ENCODE results near the gene CUEDC1. TPM values are rescaled to one million over a fixed set of nuclear protein-coding genes. Genes with fewer than 3 reads are reported as not detected.

Gene CUEDC1
- total and polyA plus RNA-seq, 2 of the 4 experiments (the other 2 are of a cell fraction), result 4.1 to 21.2 TPM

DNA sequence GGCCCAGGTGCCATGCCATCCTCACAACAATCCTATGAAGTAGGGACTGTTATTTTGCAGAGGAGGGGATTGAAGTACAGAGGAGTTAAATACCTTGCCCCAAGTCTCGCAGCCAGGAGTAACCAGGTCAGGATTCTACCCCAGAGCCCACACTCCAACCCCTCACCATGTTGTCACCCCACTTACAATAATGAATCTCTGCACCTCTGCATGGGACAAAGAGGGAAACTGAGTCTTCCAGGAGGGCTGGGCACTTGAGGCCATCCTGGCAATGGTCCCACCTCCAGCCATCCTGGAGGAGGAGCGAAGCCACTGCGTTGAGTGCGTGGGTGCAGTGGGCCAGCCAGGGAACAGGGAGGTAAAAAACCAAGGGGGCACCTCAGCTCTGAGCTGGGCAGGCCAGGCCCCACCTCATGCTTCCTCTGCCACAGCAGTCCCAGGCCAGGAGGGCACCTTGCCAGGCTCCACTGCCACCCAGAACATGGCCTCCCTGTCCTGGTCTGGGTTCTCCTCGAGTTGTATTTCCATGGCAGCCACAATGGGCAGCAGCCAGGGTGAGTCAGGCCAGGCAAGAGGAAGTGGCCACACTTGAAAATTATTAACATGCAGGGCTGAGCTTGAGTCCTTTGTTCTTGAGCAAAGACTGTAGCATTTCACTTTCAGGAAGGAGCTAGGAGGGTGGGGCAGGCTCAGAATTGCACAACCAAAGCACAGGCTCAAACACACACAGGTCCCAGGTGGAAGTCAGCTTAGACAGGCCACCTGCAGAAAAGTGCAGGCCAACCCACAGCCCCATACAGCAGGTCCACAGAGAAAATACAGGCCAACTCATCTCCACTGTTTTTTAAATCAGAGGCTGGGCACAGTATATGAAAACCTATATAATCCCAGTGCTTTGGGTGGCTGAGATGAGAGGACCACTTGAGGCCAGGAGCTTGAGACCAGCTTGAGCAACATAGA, 52.1 kb downstream of the CUEDC1 start:
- Histone ChIP-seq H3K14ac (replicated peaks; ENCODE audit: low read depth, low read length) (peak overlapping the region; percentile 66), H3K18ac (ENCODE audit: low read depth, low read length) (peak overlapping the region; percentile 30), H2BK5ac (ENCODE audit: low read depth, low read length, poor library complexity, severe bottlenecking) (peak overlapping the region; percentile 82), H2BK15ac (ENCODE audit: low read depth, low read length) (peak overlapping the region; percentile 33; the same call in 1 of the 3 replicates), H2BK20ac (ENCODE audit: low read depth, low read length) (peak overlapping the region; percentile 57), H3K4me1 (ENCODE audit: control insufficient read depth, insufficient read depth, low read length) (peaks cover 40% of the 10 kb centered on the region), H4K20me1 (ENCODE audit: insufficient read depth, low read length) (peaks cover 4% of the 10 kb centered on the region; the same call in 1 of the 2 replicates), H2BK120ac (ENCODE audit: low read depth, low read length) (peak overlapping the region; percentile 80), H3K36me3 (ENCODE audit: control insufficient read depth, insufficient read depth, low read length) (peaks cover 2% of the 10 kb centered on the region; the same call in 1 of the 2 replicates), H4K5ac (ENCODE audit: low read depth, low read length) (peak overlapping the region; percentile 43), H3K4ac (ENCODE audit: low read depth, low read length) (peak overlapping the region; percentile 61), H3K9me3 (ENCODE audit: control insufficient read depth, insufficient read depth, low read length) (no peaks in the 10 kb centered on the region), H2AK5ac (ENCODE audit: low read depth, low read length) (peak overlapping the region; percentile 73), H3K79me1 (ENCODE audit: low read depth in 1 of 2, low read length in 2 of 2) (peaks cover 58 to 84% of the 10 kb centered on the region in 2 experiments), H3K4me3 (ENCODE audit: insufficient read depth, low read depth, low read length) (no peak overlapping the region), H3K4me2 (ENCODE audit: low read depth, low read length) (no peak overlapping the region), H4K8ac (ENCODE audit: low read depth in 2 of 2, low read length in 2 of 2) (peak overlapping the region; percentile 21 to 69), H2AFZ (replicated peaks; ENCODE audit: low read length, poor library complexity) (peak overlapping the region; percentile 83), H3K56ac (ENCODE audit: extremely low read depth, insufficient read depth, low read length) (no peak overlapping the region), H3K9ac (ENCODE audit: low read depth, low read length) (no peak overlapping the region), H3K27me3 (ENCODE audit: control insufficient read depth, insufficient read depth, low read length) (no peaks in the 10 kb centered on the region), H3K9me1 (ENCODE audit: insufficient read depth, low read length) (peaks cover 43% of the 10 kb centered on the region), H3K23ac (ENCODE audit: low read depth, low read length) (peak overlapping the region; percentile 22; the same call in 1 of the 2 replicates), H4K91ac (ENCODE audit: insufficient read depth, low read depth, low read length) (peak overlapping the region; percentile 89), H2AK9ac (replicated peaks; ENCODE audit: low read depth, low read length, poor library complexity) (peak overlapping the region; percentile 91), H3K27ac (ENCODE audit: insufficient read depth, low read length) (peak overlapping the region; percentile 72)
- peak; percentile 93 for TF ChIP-seq CEBPB (IDR thresholded peaks at IDR 0.05; ENCODE audit: low read depth, low read length)
- no peak for TF ChIP-seq SMC3 (IDR thresholded peaks at IDR 0.05; ENCODE audit: low read depth, low read length)
- DNase-seq, result peak; percentile 81
- CTCF ChIA-PET, result interaction anchor here (0.5 to 0.7 kb wide), 3 partner anchors 61 to 122 kb away, joined by 3 to 4 read pairs (median 4); no protein-coding TSS in a partner anchor
- dilution Hi-C loops (cut with HindIII; ENCODE audit: low sequenced_read_pairs, unreplicated experiment), result no loop called here
- BruUV-seq (replicated peaks), result no TSS peak
- POLR2A ChIA-PET (ENCODE audit: unreplicated experiment), result interaction anchor here (1.4 kb wide), 1 partner anchor 10 kb away, joined by 6 read pairs; no protein-coding TSS in a partner anchor
- in situ Hi-C loops (cut with MboI; ENCODE audit: low sequenced_read_pairs), result no loop called here
- 0% methylated on average over 1 of the region's 5 CpGs; no CpG with 5 or more reads in 1 of the 2 experiments for WGBS, 2 experiments (ENCODE audit: extremely low coverage in 2 of 2, insufficient read length in 1 of 2)
- intact Hi-C loops (cut with micrococcal nuclease), result no loop called here
- ATAC-seq (ENCODE audit: low read depth), result peak; percentile 53

Measured in IMR-90 (cell line).